H1 (cell line): ENCODE measurements around the gene ARHGAP22. TPM values are rescaled to one million over a fixed set of nuclear protein-coding genes. Genes with fewer than 3 reads are reported as not detected.

Source experiments
- CTCF ChIA-PET: fragments of 300-600 bp; sonication (Branson Sonifier 250); formaldehyde crosslinking; loops from one replicate; lab custom pipeline; 2021; ENCODE audit not compliant: partially characterized antibody; lab: Charles Lee
- POLR2A ChIA-PET: fragments of 300-600 bp; sonication (Branson Sonifier 250); formaldehyde crosslinking; loops from one replicate; lab custom pipeline; 2021; ENCODE audit warnings: inconsistent platforms; ENCODE audit not compliant: partially characterized antibody; lab: Charles Lee
- DNase-seq, 2 experiments: peaks; one replicate each; pipeline versions ENCODE4 v3.0.0 to v3.0.0-alpha.2; 2010 to 2022; ENCODE audit warnings: low spot score in 2 of 2, low read depth in 1 of 2, mixed read lengths in 1 of 2
- FAIRE-seq: peaks from 2 replicates; lab custom pipeline; 2011; peaks lifted over from hg19 to GRCh38; lab: Jason Lieb, UNC
- H2AFZ ChIP-seq: 2 replicates; pipeline ENCODE4 v1.8.1; 2012; ENCODE audit warnings: low read length, inconsistent platforms
- H2AK5ac ChIP-seq: 2 replicates; pipeline ENCODE4 v1.6.1; 2013; ENCODE audit warnings: low read depth, low read length
- H2BK120ac ChIP-seq: replicated peaks from 2 replicates; pipeline ENCODE3; 2013; ENCODE audit warnings: low read depth, low read length, inconsistent platforms
- H2BK12ac ChIP-seq: 2 replicates; pipeline ENCODE4 v1.6.1; 2013; ENCODE audit warnings: low read depth, low read length
- H2BK15ac ChIP-seq: 2 replicates; pipeline ENCODE4 v1.6.1; 2013; ENCODE audit warnings: low read length
- H2BK20ac ChIP-seq: 2 replicates; pipeline ENCODE4 v1.6.1; 2013; ENCODE audit warnings: low read length
- H2BK5ac ChIP-seq: 2 replicates; pipeline ENCODE4 v1.6.1; 2013; ENCODE audit warnings: low read depth, low read length
- H3K14ac ChIP-seq: 2 replicates; pipeline ENCODE4 v1.6.1; 2013; ENCODE audit warnings: inconsistent platforms; ENCODE audit not compliant: insufficient read length
- H3K18ac ChIP-seq: 2 replicates; pipeline ENCODE4 v1.6.1; 2013; ENCODE audit warnings: low read length; ENCODE audit errors: extremely low read depth
- H3K23ac ChIP-seq: 2 replicates; pipeline ENCODE4 v1.6.1; 2013; ENCODE audit warnings: inconsistent platforms; ENCODE audit not compliant: insufficient read length
- H3K23me2 ChIP-seq: 2 replicates; pipeline ENCODE4 v1.6.1; 2013; ENCODE audit warnings: low read depth, low read length
- H3K27ac ChIP-seq: 2 replicates; pipeline ENCODE4 v1.6.1; 2011; ENCODE audit warnings: low read depth, low read length, inconsistent platforms
- H3K27me3 ChIP-seq, 4 experiments: replicated peaks in 1 of 4; 1 replicate in 1 of 4; 2 replicates in 3 of 4; pipeline versions ENCODE4 v1.6.1 to v1.8.1; 2011 to 2013; ENCODE audit warnings: low read length in 3 of 4, mild to moderate bottlenecking in 3 of 4, inconsistent platforms in 2 of 4, mixed read lengths in 2 of 4, moderate library complexity in 1 of 4; ENCODE audit not compliant: control insufficient read depth in 3 of 4, insufficient read depth in 3 of 4; ENCODE audit errors: extremely low read depth in 1 of 4
- H3K36me3 ChIP-seq, 4 experiments: 2 replicates each; pipeline versions ENCODE4 v1.6.1 to v1.8.1; 2011 to 2013; ENCODE audit warnings: mild to moderate bottlenecking in 4 of 4, low read length in 3 of 4, moderate library complexity in 2 of 4, control low read depth in 1 of 4, inconsistent platforms in 1 of 4; ENCODE audit not compliant: insufficient read depth in 4 of 4, control insufficient read depth in 2 of 4
- H3K4ac ChIP-seq: replicated peaks from 2 replicates; pipeline ENCODE3; 2013; ENCODE audit warnings: low read length, low read depth, mixed read lengths, inconsistent platforms; ENCODE audit not compliant: insufficient read length
- H3K4me1 ChIP-seq, 4 experiments: replicated peaks in 1 of 4; 1 replicate in 1 of 4; 2 replicates in 3 of 4; pipeline versions ENCODE4 v1.6.1 to v1.8.1; 2011 to 2013; ENCODE audit warnings: low read length in 3 of 4, inconsistent platforms in 2 of 4, mixed read lengths in 1 of 4; ENCODE audit not compliant: insufficient read depth in 4 of 4, control insufficient read depth in 3 of 4
- H3K4me2 ChIP-seq, 2 experiments: 2 replicates each; pipeline versions ENCODE4 v1.6.1 to v1.8.1; 2011 to 2013; ENCODE audit warnings: low read depth in 2 of 2, low read length in 2 of 2, control low read depth in 1 of 2, inconsistent platforms in 1 of 2, mild to moderate bottlenecking in 1 of 2; ENCODE audit not compliant: insufficient read depth in 1 of 2
- H3K4me3 ChIP-seq, 4 experiments: fragments of 200-600, 300-600 bp in 1 of 4; sonication (generic), shearing (Covaris generic), sonication (Bioruptor Twin) in 1 of 4; 2 replicates each; pipeline versions ENCODE4 v1.5.1 to v1.8.1; 2011 to 2016; ENCODE audit warnings: low read length in 4 of 4, low read depth in 3 of 4, control low read depth in 2 of 4, inconsistent platforms in 2 of 4, mild to moderate bottlenecking in 2 of 4, mixed read lengths in 1 of 4, moderate library complexity in 1 of 4; ENCODE audit not compliant: insufficient read depth in 2 of 4; ENCODE audit errors: extremely low read depth in 1 of 4
- H3K56ac ChIP-seq: replicated peaks from 2 replicates; pipeline ENCODE3; 2013; ENCODE audit warnings: low read depth, mild to moderate bottlenecking, mixed read lengths, low read length, inconsistent platforms; ENCODE audit not compliant: insufficient read length
- H3K79me1 ChIP-seq: 2 replicates; pipeline ENCODE4 v1.6.1; 2013; ENCODE audit warnings: low read depth, low read length, control low read depth
- H3K79me2 ChIP-seq, 2 experiments: 2 replicates each; pipeline versions ENCODE4 v1.6.1 to v1.8.1; 2012 to 2013; ENCODE audit warnings: low read length in 2 of 2, mild to moderate bottlenecking in 2 of 2, inconsistent platforms in 1 of 2; ENCODE audit not compliant: insufficient read depth in 2 of 2, control insufficient read depth in 1 of 2
- H3K9ac ChIP-seq, 4 experiments: replicated peaks in 1 of 4; 1 replicate in 1 of 4; 2 replicates in 3 of 4; pipeline versions ENCODE4 v1.6.1 to v1.8.1; 2011 to 2013; ENCODE audit warnings: low read depth in 3 of 4, low read length in 3 of 4, control low read depth in 2 of 4, mild to moderate bottlenecking in 2 of 4, moderate library complexity in 2 of 4, inconsistent platforms in 1 of 4; ENCODE audit errors: extremely low read depth in 1 of 4
- H3K9me3 ChIP-seq, 2 experiments: 2 replicates each; pipeline versions ENCODE4 v1.6.1 to v1.8.1; 2012 to 2013; ENCODE audit warnings: mild to moderate bottlenecking in 2 of 2, moderate library complexity in 2 of 2, control low read depth in 1 of 2, inconsistent platforms in 1 of 2, low read depth in 1 of 2, low read length in 1 of 2, mixed read lengths in 1 of 2; ENCODE audit not compliant: insufficient read depth in 2 of 2
- H4K20me1 ChIP-seq, 2 experiments: replicated peaks in 1 of 2; 2 replicates each; pipeline versions ENCODE3 to v1.8.1; 2011 to 2013; ENCODE audit warnings: inconsistent platforms in 2 of 2, low read length in 2 of 2, mild to moderate bottlenecking in 1 of 2; ENCODE audit not compliant: insufficient read depth in 2 of 2, control insufficient read depth in 1 of 2
- H4K5ac ChIP-seq: 2 replicates; pipeline ENCODE4 v1.6.1; 2013; ENCODE audit warnings: low read length, low read depth, mixed read lengths, inconsistent platforms; ENCODE audit not compliant: insufficient read length
- H4K8ac ChIP-seq: 2 replicates; pipeline ENCODE4 v1.8.0; 2013; ENCODE audit warnings: mild to moderate bottlenecking, moderate library complexity, low read length, inconsistent platforms; ENCODE audit not compliant: insufficient read depth; ENCODE audit errors: extremely low read depth
- H4K91ac ChIP-seq: replicated peaks from 2 replicates; pipeline ENCODE3; 2013; ENCODE audit warnings: low read length, mixed read lengths, inconsistent platforms; ENCODE audit not compliant: insufficient read length
- BCL11A ChIP-seq, 2 experiments: IDR thresholded peaks; one replicate each; pipeline ENCODE4 v1.6.1; 2011; ENCODE audit warnings: low read depth in 2 of 2, low read length in 2 of 2, mild to moderate bottlenecking in 2 of 2
- CBX8 ChIP-seq: fragments of 300-800, 300-1000 bp; sonication (generic); IDR thresholded peaks from 2 replicates; pipeline ENCODE4 v1.7.1; 2016; ENCODE audit warnings: low read depth, low read length, borderline replicate concordance
- CEBPB ChIP-seq: IDR thresholded peaks from 2 replicates; pipeline ENCODE4 v1.6.1; 2012; ENCODE audit warnings: low read depth, low read length
- CREB1 ChIP-seq: IDR thresholded peaks from 2 replicates; pipeline ENCODE4 v1.6.1; 2012; ENCODE audit warnings: inconsistent platforms
- JUN ChIP-seq: IDR thresholded peaks from 2 replicates; pipeline ENCODE4 v1.6.1; 2011; ENCODE audit warnings: low read depth, mild to moderate bottlenecking, improper control_type of control experiment, low read length
- KDM1A ChIP-seq: fragments of 200-600, 300-600 bp; sonication (generic); IDR thresholded peaks from 2 replicates; pipeline ENCODE4 v1.7.1; 2016; ENCODE audit warnings: mild to moderate bottlenecking, low read length, borderline replicate concordance
- PHF8 ChIP-seq: fragments of 200-600 bp; sonication (generic); conservative IDR thresholded peaks from 2 replicates; pipeline ENCODE4 v1.7.1; 2012; ENCODE audit warnings: low read depth, mild to moderate bottlenecking, inconsistent platforms, low read length, moderate library complexity
- RBBP5 ChIP-seq: IDR thresholded peaks from 2 replicates; pipeline ENCODE4 v1.7.1; 2012; ENCODE audit warnings: low read depth, mild to moderate bottlenecking, inconsistent platforms, low read length, moderate library complexity, borderline replicate concordance
- SRF ChIP-seq: IDR thresholded peaks from 2 replicates; pipeline ENCODE4 v1.6.1; 2011; ENCODE audit warnings: mild to moderate bottlenecking, low read depth, low read length, moderate library complexity
- SUZ12 ChIP-seq: fragments of 200-600 bp; sonication (generic); IDR thresholded peaks from 2 replicates; pipeline ENCODE4 v1.6.1; 2012; ENCODE audit warnings: mild to moderate bottlenecking, inconsistent platforms, low read length, moderate library complexity, mixed read lengths
- TAF1 ChIP-seq: IDR thresholded peaks from 2 replicates; pipeline ENCODE4 v1.6.1; 2011; ENCODE audit warnings: mild to moderate bottlenecking, low read depth, low read length
- WGBS, 2 experiments: shearing (Covaris generic) in 1 of 2; methylation state at CpG; one replicate each; pipeline versions ENCODE4 v1.1.6 to v1.1.7; 2013 to 2015; ENCODE audit warnings: low lambda C conversion rate in 2 of 2, mixed read lengths in 2 of 2, inconsistent platforms in 1 of 2, low coverage in 1 of 2, missing lambda C conversion rate in 1 of 2; ENCODE audit not compliant: insufficient replicate concordance in 2 of 2, insufficient coverage in 1 of 2, insufficient read length in 1 of 2; ENCODE audit errors: extremely low coverage in 1 of 2, missing lambda C conversion rate in 1 of 2; 5-methylcytosine and 5-hydroxymethylcytosine counted together
- polyA plus RNA-seq, 7 experiments: library from polyadenylated mRNA; depleted of rRNA in 3 of 7; stranded (reverse) in 5 of 7; unstranded in 2 of 7; fragments of >200 nt in 5 of 7; fragments of 200-250 nt in 2 of 7; gene quantifications; 1 replicate in 5 of 7; 2 replicates in 1 of 7; 4 replicates in 1 of 7; pipeline versions ENCODE4 v1.2.1 to v1.2.3, GENCODE V29; 2011 to 2013; ENCODE audit warnings: missing spikeins in 2 of 7, mixed read lengths in 2 of 7
- total RNA-seq: library from RNA; stranded (reverse); fragmentation: NEBNext Ultra II Directional; extraction: Animal tissue kit (Norgen Biotek cat#: 25700); gene quantifications from 2 replicates; pipeline ENCODE4 v1.2.1, GENCODE V29; 2021
- TF ChIP-seq, protein P1 (sequence below): IDR thresholded peaks from 2 replicates; pipeline ENCODE4 v1.6.1; 2011; ENCODE audit warnings: low read length, improper control_type of control experiment

Gene ARHGAP22
- total and polyA plus RNA-seq, 2 of the 8 experiments (the other 6 are each of a cell fraction or from before 2014, with no cell fraction given): 3.6 to 11.2 TPM

DNA sequence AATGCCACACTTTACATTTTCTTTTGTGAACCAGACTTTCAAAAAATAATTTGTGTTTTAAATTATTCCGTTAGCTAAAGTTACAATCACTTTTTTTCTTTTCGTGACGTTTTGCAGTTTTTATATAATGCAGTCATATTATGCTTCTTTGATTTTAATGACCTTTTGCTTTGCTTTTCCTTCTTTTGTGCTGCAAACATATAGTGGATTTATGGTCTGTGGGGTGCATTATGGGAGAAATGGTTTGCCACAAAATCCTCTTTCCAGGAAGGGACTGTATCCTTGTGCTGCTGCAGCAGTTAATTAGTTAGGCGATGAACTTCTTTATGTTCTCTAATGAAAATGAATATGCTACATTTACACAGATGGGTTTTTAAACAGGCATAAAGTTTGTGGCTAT lies 181.0 kb downstream of the ARHGAP22 start:
- CTCF ChIA-PET: no interaction called here
- H3K4ac ChIP-seq: no peak overlapping the region
- WGBS, 2 experiments: 93% methylated on average over 4 of the region's 4 CpGs; no CpG with 5 or more reads in 1 of the 2 experiments
- TF ChIP-seq BCL11A (IDR thresholded peaks at IDR 0.05; ENCODE audit: low read depth in 2 of 2, low read length in 2 of 2) (no peak), CREB1 (no peak), JUN (no peak), SRF (no peak), RBBP5 (no peak), TAF1 (no peak), PHF8 (no peak), KDM1A (no peak), SUZ12 (no peak), CBX8 (no peak), CEBPB (no peak)
- TF ChIP-seq, protein P1, sequence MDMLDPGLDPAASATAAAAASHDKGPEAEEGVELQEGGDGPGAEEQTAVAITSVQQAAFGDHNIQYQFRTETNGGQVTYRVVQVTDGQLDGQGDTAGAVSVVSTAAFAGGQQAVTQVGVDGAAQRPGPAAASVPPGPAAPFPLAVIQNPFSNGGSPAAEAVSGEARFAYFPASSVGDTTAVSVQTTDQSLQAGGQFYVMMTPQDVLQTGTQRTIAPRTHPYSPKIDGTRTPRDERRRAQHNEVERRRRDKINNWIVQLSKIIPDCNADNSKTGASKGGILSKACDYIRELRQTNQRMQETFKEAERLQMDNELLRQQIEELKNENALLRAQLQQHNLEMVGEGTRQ: no peak

More for the DNA sequence above, 181.0 kb downstream of the ARHGAP22 start:
- 0 out of 8 replicates have a peak, but pooled peaks cover 0 to 5% (median 0%) of the 10 kb centered on the region in 4 experiments for H3K36me3 ChIP-seq
- no peak overlapping the region for H3K23ac ChIP-seq
- DNase-seq (no peak), FAIRE-seq (no peak)
- no peak overlapping the region for H2AFZ ChIP-seq
- H3K9me3 ChIP-seq: no peaks in the 10 kb centered on the region
- no peak overlapping the region for H3K56ac ChIP-seq
- POLR2A ChIA-PET: no interaction called here
- no peaks in the 10 kb centered on the region for H3K23me2 ChIP-seq
- H3K14ac ChIP-seq: no peak overlapping the region
- no peak overlapping the region for H2AK5ac ChIP-seq
- no peak overlapping the region for H2BK12ac ChIP-seq
- no peak overlapping the region for H3K9ac ChIP-seq
- no peaks in the 10 kb centered on the region for H3K4me1 ChIP-seq
- H2BK20ac ChIP-seq: no peak overlapping the region
- no peak overlapping the region for H3K18ac ChIP-seq
- no peaks in the 10 kb centered on the region for H3K27me3 ChIP-seq
- no peak overlapping the region for H2BK15ac ChIP-seq
- H3K27ac ChIP-seq: no peak overlapping the region
- no peak overlapping the region for H3K4me3 ChIP-seq
- no peak overlapping the region for H4K91ac ChIP-seq
- no peak overlapping the region for H2BK120ac ChIP-seq
- H3K79me1 ChIP-seq: no peaks in the 10 kb centered on the region
- H2BK5ac ChIP-seq: no peak overlapping the region
- no peak overlapping the region for H4K8ac ChIP-seq
- H3K4me2 ChIP-seq: no peak overlapping the region
- H4K20me1 ChIP-seq: no peaks in the 10 kb centered on the region
- H4K5ac ChIP-seq: no peak overlapping the region
- no peaks in the 10 kb centered on the region for H3K79me2 ChIP-seq
